ENCODE data around the gene ZNF609. TPM values are rescaled to one million over a fixed set of nuclear protein-coding genes. Genes with fewer than 3 reads are reported as not detected.

Gene ZNF609
- total and polyA plus RNA-seq, 2 of the 13 experiments (the other 11 are each of a cell fraction or from before 2014, with no cell fraction given) = 8.9 to 9.9 TPM

DNA sequence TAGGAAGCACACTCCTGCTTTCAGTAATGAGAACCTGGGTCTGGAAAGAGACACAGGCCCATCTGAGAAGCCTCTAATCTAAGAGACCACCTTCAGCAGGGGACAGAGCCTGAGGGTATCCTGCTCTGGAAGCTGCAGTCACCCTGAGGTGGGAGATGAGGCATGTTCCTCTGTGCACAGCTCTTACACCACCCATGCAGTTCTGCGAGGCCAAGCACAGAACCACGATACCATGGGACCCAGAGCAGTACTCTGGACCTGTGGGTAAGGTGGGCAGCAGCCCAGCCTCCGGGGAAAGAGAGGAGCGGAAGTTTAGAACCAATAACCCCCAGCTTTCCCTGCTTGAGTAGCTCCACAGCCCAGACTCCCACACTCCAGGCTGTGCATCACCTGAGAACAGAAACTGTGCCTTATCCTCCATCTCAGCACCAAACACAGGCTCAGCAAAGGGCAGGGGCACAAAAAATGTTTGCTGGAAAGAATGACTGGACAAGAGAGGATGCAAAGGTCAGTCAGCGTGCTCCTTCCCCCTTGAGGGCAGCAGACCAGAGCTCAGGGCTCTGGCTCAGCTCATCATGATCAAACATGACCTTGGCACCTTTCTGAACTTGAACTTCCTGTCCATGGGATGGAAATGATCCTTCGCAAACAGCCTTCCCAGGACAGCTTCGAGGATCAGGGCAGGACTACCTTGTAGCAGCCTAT is 271.9 kb downstream of the ZNF609 start (continued):
- TF ChIP-seq ZNF841 (CRISPR knock-in tag; IDR thresholded peaks at IDR 0.05; ENCODE audit: borderline replicate concordance) (no peak), NR2C2 (CRISPR knock-in tag; IDR thresholded peaks at IDR 0.05; ENCODE audit: borderline replicate concordance) (peak; percentile 56; the same call in 1 of the 2 replicates), HHEX (CRISPR knock-in tag; IDR thresholded peaks at IDR 0.05) (peak; percentile 72; the same call in 1 of the 2 replicates), GABPA (IDR thresholded peaks at IDR 0.05; ENCODE audit: low read depth, low read length) (no peak), GABPA (CRISPR knock-in tag; IDR thresholded peaks at IDR 0.05; ENCODE audit: low read depth) (peak; percentile 45; the same call in 1 of the 2 replicates), PLRG1 (conservative IDR thresholded peaks at IDR 0.05) (no peak), KLF16 (CRISPR knock-in tag; IDR thresholded peaks at IDR 0.05) (peak in 1 of 2 experiments; percentile 48; a peak in 1 of 4 replicates), TP53 (CRISPR knock-in tag; conservative IDR thresholded peaks at IDR 0.05) (no peak), SMC3 (IDR thresholded peaks at IDR 0.05; ENCODE audit: low read length) (no peak; the same call in 1 of the 2 replicates), GLMP (CRISPR knock-in tag; IDR thresholded peaks at IDR 0.05; ENCODE audit: borderline replicate concordance) (no peak), ZNF761 (CRISPR knock-in tag; conservative IDR thresholded peaks at IDR 0.05) (no peak), NFKB2 (CRISPR knock-in tag; IDR thresholded peaks at IDR 0.05; ENCODE audit: borderline replicate concordance) (no peak), SIN3B (IDR thresholded peaks at IDR 0.05; ENCODE audit: low read length) (no peak), SRY (CRISPR knock-in tag; IDR thresholded peaks at IDR 0.05) (no peak), SNRNP70 (IDR thresholded peaks at IDR 0.05; ENCODE audit: low read depth, low read length) (no peak), ZNF556 (CRISPR knock-in tag; IDR thresholded peaks at IDR 0.05; ENCODE audit: borderline replicate concordance) (peak; percentile 35; the same call in 1 of the 2 replicates), ZNF652 (CRISPR knock-in tag; IDR thresholded peaks at IDR 0.05; ENCODE audit: borderline replicate concordance, low read depth) (no peak), ZNF235 (CRISPR knock-in tag; IDR thresholded peaks at IDR 0.05; ENCODE audit: borderline replicate concordance) (no peak), RXRB (CRISPR knock-in tag; IDR thresholded peaks at IDR 0.05; ENCODE audit: borderline replicate concordance) (peak; percentile 93), AHR (CRISPR knock-in tag; IDR thresholded peaks at IDR 0.05) (no peak), EEA1 (CRISPR knock-in tag; IDR thresholded peaks at IDR 0.05; ENCODE audit: borderline replicate concordance) (no peak), MZF1 (CRISPR knock-in tag; IDR thresholded peaks at IDR 0.05; ENCODE audit: borderline replicate concordance) (no peak), ZNF777 (CRISPR knock-in tag; IDR thresholded peaks at IDR 0.05) (no peak), RBAK (CRISPR knock-in tag; IDR thresholded peaks at IDR 0.05) (no peak), MTA1 (CRISPR knock-in tag; IDR thresholded peaks at IDR 0.05; ENCODE audit: borderline replicate concordance) (0 out of 2 replicates have a peak, but pooled peaks have one; percentile 43), ZGPAT (CRISPR knock-in tag; IDR thresholded peaks at IDR 0.05) (peak; percentile 68; the same call in 1 of the 2 replicates), LBX2 (CRISPR knock-in tag; IDR thresholded peaks at IDR 0.05; ENCODE audit: borderline replicate concordance) (no peak), POGZ (CRISPR knock-in tag; IDR thresholded peaks at IDR 0.05) (no peak)
- TF ChIP-seq, protein P1, sequence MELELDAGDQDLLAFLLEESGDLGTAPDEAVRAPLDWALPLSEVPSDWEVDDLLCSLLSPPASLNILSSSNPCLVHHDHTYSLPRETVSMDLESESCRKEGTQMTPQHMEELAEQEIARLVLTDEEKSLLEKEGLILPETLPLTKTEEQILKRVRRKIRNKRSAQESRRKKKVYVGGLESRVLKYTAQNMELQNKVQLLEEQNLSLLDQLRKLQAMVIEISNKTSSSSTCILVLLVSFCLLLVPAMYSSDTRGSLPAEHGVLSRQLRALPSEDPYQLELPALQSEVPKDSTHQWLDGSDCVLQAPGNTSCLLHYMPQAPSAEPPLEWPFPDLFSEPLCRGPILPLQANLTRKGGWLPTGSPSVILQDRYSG (CRISPR knock-in tag; IDR thresholded peaks at IDR 0.05) = no peak
